Globus pallidus (tissue), 1 donor: ENCODE results near the gene BRI3BP.
A peak's percentile ranks its signal among the peaks of the same experiment; 100 is the strongest.
"Not testable (repeated sequence)": the region's sequence is repeated elsewhere in the genome, so short reads cannot be mapped to it uniquely, and the experiment has no call there.

Source experiments
- DNase-seq: peaks from one replicate; pipeline ENCODE4 v3.0.0-alpha.2; 2015; ENCODE audit warnings: low spot score

The BRI3BP gene

DNA sequence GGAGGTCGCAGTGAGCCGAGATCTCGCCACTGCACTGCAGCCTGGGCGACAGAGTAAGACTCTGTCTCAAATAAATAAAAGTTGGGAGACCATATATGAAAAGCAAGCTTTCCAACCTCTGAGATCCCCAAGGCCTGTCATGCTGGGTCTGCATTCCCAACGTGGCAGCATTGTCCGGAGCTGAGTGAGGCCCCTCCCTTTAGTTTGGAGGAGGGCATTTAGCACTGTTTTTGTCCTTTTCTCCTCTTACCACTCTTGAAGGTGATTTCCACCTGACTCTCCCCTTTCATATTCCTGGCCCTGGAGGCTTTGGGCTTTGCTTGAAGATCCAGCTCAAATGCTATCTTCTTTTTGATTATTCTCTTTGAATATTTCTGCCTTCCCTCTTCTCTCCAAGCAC, 74.9 kb downstream of the BRI3BP start:
- no peak for DNase-seq

GRCh38 chr12:125069616-125070015, 76.2 kb downstream of the BRI3BP start:
- DNase-seq, result no peak

GRCh38 chr12:125070112-125070511, 76.7 kb downstream of the BRI3BP start:
- peak; percentile 46 for DNase-seq

- DNase-seq, result no peak
These were observed 77.4 kb downstream of the BRI3BP start for GRCh38 chr12:125070661-125071390.

- no peak for DNase-seq
These were observed 78.0 kb downstream of the BRI3BP start for GRCh38 chr12:125071456-125071855.

DNA sequence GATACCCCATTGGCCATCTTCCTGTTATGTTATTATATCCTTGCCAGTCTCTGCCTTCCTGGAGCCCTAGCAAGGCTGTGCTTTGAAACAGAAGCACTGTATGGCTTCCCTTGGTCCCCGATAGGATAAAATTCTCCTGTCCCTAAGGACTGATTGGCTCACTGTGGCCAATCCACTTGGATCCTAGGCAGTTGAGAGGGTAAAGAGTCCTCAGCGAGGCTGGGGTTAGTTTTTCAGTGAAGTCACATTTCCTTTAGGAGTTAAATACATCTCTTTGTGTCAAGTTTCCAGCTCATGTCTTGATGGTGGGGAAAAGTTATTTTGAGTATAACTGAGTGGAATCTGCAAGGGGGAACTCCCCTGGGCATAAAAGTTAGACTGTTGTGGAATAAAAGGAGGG, 79.1 kb downstream of the BRI3BP start:
- DNase-seq, result no peak

GRCh38 chr12:125074294-125074693, 80.8 kb downstream of the BRI3BP start:
- not testable (repeated sequence) for DNase-seq

DNA sequence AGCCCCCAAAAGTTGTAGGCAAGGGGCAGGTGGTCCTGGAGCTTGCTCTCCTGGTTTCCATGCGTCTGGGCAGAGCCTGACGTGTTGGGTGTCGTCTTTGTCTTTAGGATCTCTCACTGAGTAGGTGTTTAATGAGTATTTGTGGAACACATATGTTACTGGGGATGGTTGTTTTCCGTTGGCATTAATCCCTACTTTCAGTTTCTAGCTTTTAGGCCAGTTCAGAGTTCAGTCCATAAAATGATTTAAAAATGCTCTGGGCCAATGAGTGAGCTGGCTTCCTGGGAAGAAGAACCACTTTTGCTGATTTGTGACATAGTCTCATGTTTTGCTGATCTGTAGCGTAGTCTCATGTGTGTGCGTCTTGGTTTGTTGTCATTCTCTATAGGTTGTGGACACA, 82.7 kb downstream of the BRI3BP start:
- DNase-seq, result no peak

DNA sequence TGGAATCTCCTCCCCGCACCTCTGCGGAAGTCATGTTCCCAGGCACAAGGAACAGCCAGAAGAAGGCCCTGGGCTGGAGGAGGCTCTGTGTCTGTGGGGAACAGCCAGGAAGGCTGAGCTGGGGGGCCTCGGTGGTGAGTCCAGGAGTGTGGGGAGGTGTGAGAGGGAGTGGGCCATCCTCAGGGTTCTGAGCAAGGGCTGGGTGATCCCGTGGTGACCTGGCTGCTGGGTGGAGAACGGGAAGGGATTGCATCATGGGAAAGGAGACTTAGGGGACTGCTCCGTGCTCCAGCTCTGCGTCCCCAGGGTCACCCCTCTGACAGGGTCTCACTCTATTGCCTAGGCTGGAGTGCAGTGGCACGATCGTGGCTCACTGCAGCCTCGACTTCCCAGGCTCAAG, 85.6 kb downstream of the BRI3BP start:
- DNase-seq, result no peak

- no peak for DNase-seq
These were observed 86.5 kb downstream of the BRI3BP start for GRCh38 chr12:125079648-125080645.
